ENCODE measurements around the gene NPAS2. TPM values are rescaled to one million over a fixed set of nuclear protein-coding genes. Genes with fewer than 3 reads are reported as not detected.

NPAS2 gene
- total RNA-seq, 1 experiment from 2014 or later = 93.5 TPM

GRCh38 chr2:100793982-100794381 lies 26.0 kb upstream of the NPAS2 start:
- DNase-seq (ENCODE audit: low read depth) = no peak

DNA sequence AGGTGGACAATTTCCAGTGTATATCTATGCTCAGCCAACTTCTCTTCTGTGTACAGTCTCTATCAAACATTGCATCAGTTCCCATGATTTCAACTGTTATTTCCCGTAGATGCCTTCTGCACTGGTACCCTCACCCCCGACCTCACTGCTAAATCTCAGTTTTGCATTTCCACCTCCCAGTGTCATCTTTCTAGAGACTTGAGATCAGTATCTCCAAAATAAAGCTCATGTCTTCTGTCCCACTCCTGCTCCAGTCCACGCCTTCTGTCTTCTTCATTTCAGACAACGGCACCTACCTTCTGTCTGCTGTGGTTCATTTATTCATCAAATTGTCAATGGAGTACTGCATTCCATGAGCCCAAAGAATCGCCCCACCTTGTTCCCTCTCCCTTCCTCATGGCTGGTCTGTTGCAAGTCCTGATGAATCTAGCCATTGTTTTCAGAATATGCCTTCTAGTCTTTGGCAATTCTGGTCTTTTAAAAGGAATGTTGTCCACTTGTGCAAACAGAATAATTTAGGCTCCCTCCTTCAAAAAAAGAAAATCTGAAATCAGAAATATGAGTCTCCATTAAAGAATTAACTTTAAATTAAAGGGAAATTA lies 23.3 kb upstream of the NPAS2 start:
- no peak for DNase-seq (ENCODE audit: low read depth)

DNA sequence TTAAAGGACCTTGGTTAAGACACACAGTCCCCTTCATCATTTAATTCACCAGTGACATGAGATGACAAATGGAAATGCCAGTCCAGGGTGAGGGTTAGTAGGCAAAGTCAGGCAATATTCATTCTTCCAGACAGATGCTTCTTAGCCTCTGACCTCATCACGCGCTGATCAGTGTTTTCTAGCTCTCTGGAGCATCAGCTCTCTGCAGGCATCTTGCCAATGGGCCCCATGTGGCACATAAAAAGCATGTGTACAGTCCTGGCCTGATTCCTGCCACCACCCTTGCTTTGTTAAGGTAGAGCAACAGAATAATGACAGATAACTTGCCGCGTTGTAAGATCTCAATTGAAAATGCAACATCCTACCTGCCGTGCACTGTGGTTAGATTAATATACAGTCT lies 20.3 kb upstream of the NPAS2 start:
- no peak for DNase-seq (ENCODE audit: low read depth)

- no peak for DNase-seq (ENCODE audit: low read depth)
Measured at GRCh38 chr2:100800915-100801314, 19.0 kb upstream of the NPAS2 start.

- no peak for DNase-seq (ENCODE audit: low read depth)
Measured at GRCh38 chr2:100801402-100801801, 18.5 kb upstream of the NPAS2 start.

GRCh38 chr2:100802066-100802465 lies 17.9 kb upstream of the NPAS2 start:
- peak; percentile 74 for DNase-seq (ENCODE audit: low read depth)

DNA sequence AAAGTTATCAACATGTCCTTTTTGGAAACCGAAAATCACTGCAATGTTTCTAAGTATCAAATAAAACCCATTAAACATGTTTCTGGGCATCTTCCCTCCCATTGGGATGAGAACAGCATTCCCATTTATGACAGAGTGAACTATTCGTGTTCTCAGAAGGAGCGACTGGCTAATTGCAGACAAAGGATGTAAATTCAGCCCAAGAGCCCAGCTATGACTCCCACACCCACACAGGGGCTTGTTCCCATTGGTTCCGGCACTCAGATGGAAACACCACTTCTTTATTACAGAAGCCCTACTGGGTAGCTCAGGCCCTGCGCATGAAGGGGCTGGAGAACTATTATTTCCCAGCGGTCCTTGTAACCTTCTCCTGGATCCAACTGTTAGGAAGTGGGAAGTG lies 16.6 kb upstream of the NPAS2 start:
- DNase-seq (ENCODE audit: low read depth) = no peak

- DNase-seq (ENCODE audit: low read depth) = no peak
Measured at GRCh38 chr2:100806550-100806949, 13.4 kb upstream of the NPAS2 start.

DNA sequence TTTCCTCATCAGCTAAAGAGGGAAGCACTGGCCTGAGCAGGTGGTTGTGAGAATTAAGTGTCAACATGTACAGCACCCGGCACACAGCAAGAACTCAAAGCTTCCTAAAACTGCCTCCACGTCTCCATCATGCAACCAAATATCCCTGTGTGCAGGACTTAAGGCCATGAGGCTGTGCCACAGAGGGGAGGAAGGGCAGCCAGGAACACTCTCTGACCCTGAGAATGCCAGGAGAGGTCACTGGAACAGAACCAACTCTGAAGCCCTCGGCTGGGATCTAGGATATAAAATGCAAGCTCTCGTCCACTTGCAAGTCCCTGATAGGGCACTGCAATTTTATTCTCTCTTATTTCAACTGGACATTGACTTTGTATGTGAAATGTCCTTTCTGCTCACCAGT lies 12.2 kb upstream of the NPAS2 start:
- no peak for DNase-seq (ENCODE audit: low read depth)

GRCh38 chr2:100808582-100808981 lies 11.4 kb upstream of the NPAS2 start:
- DNase-seq (ENCODE audit: low read depth) = no peak

GRCh38 chr2:100809506-100809905 lies 10.4 kb upstream of the NPAS2 start:
- no peak for DNase-seq (ENCODE audit: low read depth)

DNA sequence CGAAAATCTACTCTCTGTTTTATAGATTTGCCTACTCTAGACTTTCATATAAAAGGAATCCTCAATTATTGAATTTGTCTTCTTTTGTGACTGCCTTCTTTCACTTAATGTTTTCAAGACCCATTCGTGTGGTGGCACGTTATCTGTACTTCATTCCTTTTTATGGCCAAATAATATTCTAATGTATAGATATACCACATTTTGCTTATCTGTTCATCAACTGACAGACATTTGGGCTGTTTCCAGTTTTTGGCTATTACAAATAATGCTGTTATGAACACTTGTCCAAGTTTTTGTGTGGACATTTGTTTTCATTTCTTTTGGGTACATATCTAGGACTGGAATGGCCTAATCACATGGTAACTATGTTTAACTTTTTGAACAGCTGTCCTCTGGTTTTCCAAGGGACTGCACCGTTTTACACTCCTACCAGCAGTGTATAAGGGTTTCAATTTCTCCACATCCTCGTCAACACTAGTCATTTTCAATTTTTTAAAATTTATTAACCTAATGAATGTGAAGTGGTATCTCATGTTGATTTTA lies 9.3 kb upstream of the NPAS2 start:
- no peak for DNase-seq (ENCODE audit: low read depth)

DNA sequence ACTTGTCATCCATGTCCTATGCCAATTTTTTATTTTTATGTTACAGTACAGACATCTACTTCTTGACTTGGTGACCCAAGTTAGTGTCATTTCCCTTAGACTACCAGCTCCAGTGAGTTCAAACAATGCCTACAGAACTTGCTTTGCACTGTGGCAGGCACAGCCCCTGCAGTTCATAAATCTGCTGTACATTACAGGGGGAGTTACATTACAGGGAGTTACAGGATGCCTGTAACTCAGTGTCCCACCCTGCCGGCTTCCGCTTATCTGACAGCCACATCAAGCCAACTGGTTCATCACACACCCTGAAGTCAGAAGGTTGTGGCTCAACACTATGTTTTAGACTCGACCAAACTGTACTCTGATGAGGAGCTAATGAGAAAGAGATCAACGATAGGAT lies 7.8 kb upstream of the NPAS2 start:
- no peak for DNase-seq (ENCODE audit: low read depth)

- no peak for DNase-seq (ENCODE audit: low read depth)
Measured at GRCh38 chr2:100812573-100812972, 7.4 kb upstream of the NPAS2 start.

DNA sequence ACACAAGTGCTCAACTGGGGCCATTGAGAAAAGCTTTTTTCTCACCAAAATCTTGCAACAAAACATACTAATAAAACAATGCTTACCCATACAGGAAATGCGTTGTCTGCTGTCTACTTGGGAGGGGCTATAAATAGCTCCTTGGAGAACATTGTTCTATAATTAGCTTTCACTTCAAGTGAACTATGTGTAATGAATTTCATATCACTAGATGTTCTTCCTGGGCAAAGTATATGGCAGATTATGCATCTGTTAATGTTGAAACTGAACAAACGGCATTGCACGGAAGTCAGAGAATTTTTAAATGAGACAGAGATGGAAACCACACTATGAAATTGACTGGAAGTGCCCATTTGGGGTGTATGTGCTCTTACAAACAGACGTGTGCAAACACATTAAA lies 6.4 kb upstream of the NPAS2 start:
- DNase-seq (ENCODE audit: low read depth) = peak; percentile 73

GRCh38 chr2:100814043-100814442 lies 5.9 kb upstream of the NPAS2 start:
- DNase-seq (ENCODE audit: low read depth) = no peak

DNA sequence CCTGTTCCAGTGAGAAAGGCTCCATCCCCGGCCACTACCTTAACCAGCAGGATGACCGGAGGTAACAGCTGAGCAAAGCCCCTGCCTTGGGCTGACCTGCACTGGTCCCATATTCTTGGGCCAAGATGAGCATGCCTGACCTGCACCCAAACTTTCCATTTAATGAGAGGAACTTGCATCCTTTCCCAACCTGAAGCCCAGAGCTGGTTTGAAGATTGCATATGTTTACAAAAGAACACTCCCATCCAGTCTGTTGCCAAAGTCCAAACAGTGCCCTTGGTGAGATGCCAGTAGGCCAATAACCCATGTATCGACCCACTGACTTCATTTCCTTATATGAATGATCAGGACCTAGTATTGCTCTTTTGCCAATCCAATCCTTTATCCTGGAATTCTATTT lies 5.5 kb upstream of the NPAS2 start:
- DNase-seq (ENCODE audit: low read depth) = no peak

- DNase-seq (ENCODE audit: low read depth) = peak; percentile 97
Measured at GRCh38 chr2:100817388-100817985, 2.5 kb upstream of the NPAS2 start.

- DNase-seq (ENCODE audit: low read depth) = peak; percentile 80
Measured at GRCh38 chr2:100818003-100818605, 1.8 kb upstream of the NPAS2 start.

- peak; percentile 87 for DNase-seq (ENCODE audit: low read depth)
Measured at GRCh38 chr2:100818606-100819369, 1.2 kb upstream of the NPAS2 start.

- no peak for DNase-seq (ENCODE audit: low read depth)
Measured at GRCh38 chr2:100820273-100820522, 259 bp downstream of the NPAS2 start.

- no peak for DNase-seq (ENCODE audit: low read depth)
Measured at GRCh38 chr2:100820523-100821254, 750 bp downstream of the NPAS2 start.
